LNCAP (cell line): ENCODE measurements around the gene DHX32.

ENCODE experiments used
- TF ChIP-seq, protein P1 (sequence below): fragments of 450-650 bp; IDR thresholded peaks from 2 replicates; pipeline ENCODE4 v1.5.1; 2017; ENCODE audit warnings: mild to moderate bottlenecking

Gene DHX32

DNA sequence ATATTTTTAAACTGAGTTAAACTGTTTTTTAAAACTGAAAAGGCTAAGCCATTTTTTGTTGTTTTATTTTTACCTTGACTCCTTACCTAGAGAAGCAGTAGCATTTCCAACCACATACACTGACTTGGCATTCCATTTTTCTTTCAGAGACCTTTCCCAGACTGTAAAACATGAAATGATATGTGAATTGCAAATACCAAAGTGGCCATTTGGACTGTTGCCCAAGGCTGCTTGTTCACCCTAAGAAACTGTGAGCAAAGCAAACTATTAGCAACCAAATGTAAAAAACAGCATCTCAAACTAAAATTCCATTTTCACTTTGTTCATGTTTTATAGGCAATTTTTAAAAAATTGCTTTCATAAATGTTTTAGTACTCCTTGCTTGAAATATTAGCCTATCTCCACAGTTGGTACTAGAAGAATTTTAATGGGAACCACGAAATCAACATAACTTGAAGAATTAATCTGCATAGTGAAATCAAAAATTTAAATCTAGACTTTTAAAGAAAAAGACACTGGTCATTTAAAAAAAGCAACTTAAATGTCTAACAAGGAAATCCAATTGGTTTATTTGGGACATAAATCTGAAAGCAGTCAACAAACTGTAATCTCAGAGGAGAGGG lies 68.9 kb downstream of the DHX32 start:
- TF ChIP-seq, protein P1, sequence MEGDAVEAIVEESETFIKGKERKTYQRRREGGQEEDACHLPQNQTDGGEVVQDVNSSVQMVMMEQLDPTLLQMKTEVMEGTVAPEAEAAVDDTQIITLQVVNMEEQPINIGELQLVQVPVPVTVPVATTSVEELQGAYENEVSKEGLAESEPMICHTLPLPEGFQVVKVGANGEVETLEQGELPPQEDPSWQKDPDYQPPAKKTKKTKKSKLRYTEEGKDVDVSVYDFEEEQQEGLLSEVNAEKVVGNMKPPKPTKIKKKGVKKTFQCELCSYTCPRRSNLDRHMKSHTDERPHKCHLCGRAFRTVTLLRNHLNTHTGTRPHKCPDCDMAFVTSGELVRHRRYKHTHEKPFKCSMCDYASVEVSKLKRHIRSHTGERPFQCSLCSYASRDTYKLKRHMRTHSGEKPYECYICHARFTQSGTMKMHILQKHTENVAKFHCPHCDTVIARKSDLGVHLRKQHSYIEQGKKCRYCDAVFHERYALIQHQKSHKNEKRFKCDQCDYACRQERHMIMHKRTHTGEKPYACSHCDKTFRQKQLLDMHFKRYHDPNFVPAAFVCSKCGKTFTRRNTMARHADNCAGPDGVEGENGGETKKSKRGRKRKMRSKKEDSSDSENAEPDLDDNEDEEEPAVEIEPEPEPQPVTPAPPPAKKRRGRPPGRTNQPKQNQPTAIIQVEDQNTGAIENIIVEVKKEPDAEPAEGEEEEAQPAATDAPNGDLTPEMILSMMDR: no peak

DNA sequence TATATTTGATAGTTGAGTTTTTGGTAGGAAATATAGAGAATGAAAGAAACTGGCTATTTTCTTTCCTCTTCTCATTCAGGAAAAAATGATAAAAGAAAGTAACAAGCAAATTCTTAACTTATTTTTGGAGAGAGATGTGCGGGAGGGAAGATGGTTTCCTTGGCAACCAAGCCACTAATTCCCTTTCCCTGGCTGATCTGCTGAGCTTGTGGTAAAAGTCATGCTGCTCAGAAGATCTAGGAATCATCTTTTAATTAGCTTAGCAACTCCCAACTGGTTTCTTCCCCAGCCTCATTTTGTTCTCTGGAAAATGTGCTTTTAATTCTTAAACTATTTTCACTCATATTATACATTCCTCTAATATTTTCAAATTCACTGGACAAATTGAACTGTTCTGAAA lies 69.8 kb downstream of the DHX32 start:
- TF ChIP-seq, protein P1: no peak

DNA sequence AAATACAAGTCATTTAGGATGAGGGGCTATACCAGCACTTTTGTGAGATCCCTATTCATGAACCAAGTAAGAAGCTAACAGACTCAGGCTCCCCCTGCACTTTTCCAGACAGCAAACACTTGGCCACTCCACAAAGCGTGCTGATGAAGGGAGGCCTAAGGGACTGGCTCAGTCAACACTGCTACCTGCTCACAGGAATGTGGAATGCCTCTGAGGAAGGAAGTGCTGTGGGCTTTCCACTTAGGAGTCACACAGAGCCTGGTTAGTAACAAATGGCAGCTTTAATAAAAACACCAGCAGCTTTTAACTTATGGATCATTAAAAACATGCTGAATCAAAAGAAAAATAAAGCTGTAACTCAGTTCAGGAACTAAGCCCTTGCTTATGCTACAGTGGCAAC lies 73.0 kb downstream of the DHX32 start:
- TF ChIP-seq, protein P1: no peak

DNA sequence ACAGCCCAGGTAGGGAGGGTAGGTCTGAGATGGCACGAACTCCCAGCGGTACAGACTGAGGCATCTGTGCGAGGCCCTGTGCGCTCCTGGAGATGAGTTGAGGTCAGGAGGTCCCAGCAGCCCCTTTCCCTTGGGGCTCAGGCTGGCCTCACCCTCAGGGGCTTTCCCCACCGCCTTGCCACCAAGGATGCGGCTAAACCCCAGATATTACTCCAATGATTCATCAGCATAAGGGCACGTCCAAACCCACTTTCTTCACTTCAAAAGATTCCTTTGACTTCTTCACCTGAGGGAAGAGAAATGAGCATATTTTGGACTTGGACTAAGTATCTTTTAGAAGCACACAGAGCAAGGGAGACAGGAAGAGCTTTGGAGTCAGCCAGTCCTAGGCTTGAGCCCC lies 78.4 kb downstream of the DHX32 start:
- TF ChIP-seq, protein P1: no peak

DNA sequence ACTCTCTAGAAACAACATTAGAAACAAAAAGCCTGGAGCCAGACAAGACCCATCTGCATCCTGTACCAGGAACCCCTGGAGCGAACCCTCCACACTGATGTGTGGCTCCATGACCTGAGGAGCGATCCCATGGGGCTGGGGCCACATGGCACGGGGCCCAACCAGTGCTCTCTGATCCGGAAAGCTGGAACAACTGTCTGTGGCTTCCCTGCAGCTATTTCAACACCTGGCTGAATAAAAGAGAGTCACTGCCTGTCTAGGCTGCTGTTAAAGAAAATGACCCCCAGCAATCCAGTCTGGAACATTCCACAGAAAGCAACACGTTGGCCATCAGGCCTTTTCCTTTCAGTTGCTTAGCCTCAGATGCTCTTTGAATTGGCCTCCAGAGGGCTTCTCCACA lies 79.0 kb downstream of the DHX32 start:
- TF ChIP-seq, protein P1: no peak

DNA sequence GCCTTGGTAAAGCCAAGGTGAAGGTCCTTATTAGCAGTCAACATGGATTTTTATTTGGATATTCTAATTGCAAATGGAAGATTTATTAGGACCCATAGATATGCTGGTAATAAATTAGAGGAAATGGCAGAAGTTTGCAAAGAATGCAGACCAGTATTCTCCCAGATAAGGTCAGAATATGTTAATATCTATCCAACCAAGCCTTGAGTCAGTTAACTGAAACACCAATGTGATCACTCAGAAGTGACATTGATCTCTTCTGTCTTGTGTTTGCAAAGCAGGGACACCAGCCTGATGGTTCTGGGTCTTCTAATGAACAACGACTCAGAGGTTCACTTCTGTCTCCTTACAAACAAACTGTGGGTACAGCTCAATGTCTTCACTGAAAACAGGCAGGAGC lies 79.5 kb downstream of the DHX32 start:
- TF ChIP-seq, protein P1: no peak

DNA sequence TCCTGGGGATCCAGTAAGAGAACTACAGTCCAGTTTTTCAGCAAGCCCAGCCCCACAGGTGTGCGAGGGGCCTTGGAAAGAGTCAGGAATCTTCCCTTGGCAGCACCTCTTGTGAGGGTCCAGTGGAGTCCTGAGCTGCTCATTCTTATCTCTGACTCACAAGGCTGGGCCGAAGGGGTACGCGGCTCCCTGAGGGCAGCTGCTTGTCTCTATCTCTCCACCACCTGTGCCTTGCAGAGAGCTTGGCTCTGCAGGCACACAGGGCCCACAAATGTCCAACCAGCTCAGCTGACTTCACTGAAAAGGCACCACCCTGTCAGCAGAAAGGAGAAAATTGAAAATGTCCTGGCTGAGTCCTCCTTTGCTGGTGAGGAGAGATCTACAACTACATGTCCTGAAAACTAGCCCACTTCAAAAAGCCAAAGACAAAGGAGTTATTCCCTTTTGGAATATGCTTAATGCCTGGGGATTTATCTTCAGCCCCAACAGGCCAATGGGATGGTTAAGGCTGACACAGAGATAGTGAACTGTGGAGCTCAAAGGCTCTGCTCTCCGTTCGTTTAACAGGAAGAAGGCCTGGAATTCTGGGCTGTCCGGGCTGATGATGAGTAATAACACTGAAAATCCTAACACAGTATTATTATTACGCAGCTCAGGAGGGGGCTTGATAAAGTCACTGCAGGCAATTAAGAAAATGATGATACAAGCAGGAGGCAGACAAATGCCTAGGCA lies 81.5 kb downstream of the DHX32 start:
- TF ChIP-seq, protein P1: no peak
